Inflammatory macrophage treated with lipopolysaccharide for 4 hours (primary cell): ENCODE results near the gene PXMP2.
"Not testable (repeated sequence)": the region's sequence is repeated elsewhere in the genome, so short reads cannot be mapped to it uniquely, and the experiment has no call there.

Source experiments
- DNase-seq: peaks from one replicate; pipeline ENCODE4 v3.0.0-alpha.2; 2020

PXMP2 gene

DNA sequence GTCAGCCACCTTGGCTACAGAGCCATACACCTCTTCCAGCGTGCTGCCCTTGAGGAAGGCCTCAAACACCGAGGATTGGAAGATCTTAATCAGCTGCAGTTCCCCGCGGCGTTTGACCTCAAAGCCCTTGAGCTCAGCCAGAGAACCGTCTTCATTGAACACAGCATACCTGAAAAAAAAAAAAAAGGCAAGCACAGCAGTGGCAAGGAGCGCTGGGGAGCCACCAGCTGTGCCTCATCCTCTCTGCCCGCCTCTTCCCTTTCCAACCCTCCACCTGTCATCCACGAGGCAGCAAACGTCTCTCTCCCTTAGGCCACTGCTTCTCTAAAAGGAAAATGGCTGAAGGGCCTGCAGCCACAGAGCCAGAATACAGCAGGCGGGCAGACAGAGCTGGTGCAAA lies 26.4 kb upstream of the PXMP2 start:
- DNase-seq = no peak

DNA sequence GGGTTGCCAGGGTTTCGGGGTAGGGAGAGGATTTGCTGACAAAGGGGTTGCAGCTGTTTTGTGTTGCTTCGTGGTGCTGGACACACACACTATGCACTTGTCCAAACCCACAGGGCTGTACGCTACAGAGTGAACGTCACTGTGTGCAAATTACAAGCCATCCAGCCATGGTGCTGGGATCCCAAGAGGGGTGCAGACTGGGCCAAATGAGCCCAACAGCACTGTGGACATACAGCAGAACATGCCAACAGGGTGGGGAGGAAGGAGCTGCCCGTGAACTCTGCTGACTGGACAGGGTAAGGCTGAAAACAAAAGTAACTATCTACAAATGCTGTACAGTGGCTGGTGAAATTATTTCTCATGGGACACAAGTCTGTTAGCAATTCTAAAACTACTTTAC lies 25.4 kb upstream of the PXMP2 start:
- no peak for DNase-seq

DNA sequence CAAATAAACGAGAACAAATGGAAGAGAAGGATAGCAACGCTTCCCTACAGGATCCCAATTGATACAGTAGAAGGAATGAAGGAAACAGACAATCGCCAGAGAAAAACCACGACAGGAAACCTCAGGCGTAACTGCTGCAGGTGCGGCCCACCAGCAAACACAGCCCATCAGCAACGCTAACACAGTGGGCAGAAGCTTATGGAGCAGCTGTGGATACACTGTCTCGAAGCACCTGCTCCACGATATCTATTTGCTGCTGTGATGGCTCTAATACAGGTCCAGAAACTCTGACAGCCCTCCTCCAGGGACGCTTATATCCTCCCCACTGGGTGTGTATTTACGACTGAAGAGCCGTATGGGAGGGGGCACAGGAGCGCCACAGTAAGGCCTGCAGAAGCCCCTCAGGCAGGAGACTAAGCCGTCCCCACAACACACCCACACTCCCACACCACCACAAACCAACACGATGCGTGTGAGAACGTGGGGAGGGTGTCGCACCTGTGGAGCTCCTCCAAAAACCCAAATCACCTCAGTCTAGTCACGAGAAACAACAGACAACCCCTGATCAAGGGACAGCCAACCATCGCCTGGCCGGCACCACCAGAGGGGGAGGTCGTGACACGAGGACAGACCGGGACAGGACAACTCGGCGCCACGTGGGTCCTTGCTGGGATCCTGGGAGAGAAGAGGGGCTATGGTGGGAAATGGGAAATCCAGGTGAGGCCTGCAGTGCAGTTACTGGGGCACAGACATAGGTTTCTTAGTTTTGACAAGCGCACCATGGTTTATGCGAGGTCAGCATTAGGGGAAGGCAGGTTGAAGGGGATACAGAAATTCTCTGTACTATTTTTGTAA lies 24.3 kb upstream of the PXMP2 start:
- DNase-seq = no peak

DNA sequence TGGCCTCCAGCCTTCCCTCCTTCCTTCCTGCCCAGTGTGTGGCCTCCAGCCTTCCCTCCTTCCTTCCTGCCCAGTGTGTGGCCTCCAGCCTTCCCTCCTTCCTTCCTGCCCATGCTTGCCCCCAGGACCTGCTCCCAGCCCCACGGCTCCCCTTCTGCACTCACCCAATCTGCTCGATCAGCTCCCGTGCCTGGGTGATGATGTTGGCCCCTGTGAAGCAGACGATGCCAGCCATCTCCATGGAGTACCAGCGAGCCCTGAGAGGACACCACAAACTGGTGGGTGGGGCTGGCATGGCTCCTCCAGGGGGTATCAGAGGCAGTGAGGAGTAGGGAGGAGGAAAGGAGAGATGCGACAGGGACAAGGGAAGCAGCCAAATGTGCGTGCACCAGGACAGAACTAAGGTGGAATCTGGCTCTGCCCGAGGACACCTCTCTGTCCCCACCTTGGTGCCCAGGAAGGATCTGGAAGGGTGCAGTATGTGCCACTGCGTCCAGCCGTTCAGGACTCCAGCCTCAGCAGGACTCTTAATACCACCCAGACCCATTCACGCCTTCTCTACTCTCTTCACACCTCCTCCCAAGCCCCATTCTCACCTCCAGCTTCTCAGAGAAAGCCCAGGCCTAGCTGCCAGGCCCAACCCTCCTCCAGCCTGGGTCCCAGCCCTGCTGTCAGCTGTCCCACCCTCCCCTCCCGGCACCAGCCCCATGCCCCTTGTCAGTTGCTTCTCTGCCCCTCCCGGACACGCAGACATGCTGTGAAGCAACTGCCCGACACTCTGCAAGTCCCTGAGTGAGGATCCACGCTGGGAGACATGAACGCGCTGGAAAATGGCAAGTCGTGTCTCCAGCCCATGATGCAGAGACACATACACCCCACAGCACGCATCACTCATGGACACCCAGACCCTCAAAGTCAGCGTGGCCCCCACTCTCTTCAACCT lies 22.9 kb upstream of the PXMP2 start:
- DNase-seq = no peak

DNA sequence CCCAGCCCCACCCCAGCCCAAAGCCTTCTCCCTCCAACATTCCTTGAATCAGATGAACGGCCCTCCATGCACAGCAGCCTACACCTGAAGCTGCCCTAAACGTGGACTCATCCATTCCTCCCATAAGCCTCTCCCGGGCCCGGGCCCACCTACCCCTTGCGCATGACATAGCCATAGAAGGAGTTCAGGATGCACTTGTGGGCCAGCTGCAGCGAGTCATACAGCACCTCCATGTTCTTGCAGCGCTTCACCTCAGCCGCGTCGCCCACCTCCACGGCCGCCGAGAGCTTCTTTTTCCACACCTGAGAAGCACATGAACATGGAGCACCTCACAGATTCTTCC lies 22.3 kb upstream of the PXMP2 start:
- no peak for DNase-seq

DNA sequence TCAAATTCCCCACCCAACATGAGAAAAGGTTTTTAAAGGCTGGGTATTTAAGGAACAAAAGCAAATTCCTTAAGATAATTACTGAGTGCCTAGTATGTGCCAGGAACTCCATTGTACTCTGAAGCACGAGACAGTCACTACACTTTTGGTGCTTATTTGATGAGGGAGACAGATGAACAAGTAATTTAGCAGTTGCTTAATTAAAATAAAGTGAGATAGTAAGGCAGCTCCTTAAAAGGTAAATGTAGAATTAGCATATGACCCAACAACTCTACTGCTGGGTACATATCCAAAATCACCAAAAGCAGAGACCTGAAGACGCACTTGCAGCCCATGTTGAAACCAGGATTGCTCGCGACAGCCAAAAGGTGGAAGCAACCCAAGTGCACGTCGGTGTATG lies 21.6 kb upstream of the PXMP2 start:
- no peak for DNase-seq

DNA sequence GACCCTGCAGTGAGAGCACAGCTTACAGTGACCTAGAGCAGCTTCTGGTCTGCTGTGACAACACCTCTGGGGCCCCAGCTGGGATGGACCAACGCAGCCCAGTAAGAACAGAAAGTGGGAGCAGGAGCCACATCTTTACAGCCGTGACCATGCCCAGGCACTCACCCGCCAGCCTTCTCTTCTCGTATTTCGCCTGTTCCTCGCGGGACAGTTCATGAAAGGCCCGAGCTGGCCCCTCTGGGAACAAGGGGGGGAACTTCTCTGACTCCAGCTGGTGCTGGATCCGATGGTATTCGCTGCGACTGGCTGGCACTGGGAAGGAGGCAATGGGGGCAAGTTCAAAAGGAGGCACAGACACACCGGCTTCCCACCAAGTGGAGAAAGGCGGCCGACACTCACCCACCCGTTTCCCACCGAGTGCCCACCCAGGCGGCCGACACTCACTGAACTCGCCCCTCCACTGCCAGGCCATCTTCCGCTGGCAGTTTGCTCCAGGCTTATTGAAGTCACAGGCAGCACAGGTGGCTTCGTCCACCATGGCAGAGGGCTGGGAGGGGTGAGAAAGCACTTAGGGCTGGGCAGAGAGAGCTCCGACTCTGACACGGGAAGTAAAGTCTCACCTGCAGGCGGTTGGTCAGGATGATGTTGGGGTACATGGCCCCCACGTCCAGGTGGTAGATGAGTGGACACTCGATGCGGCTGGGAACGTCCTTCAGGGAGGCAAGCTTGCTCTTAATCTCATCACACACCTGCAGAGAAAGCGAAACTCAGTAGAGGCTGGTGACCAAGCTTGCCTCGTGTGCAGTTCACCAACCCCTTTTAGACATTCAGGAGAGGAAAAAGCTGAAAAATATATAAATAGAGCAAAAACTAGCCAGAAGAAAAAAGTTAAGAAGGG lies 18.9 kb upstream of the PXMP2 start:
- DNase-seq = no peak

DNA sequence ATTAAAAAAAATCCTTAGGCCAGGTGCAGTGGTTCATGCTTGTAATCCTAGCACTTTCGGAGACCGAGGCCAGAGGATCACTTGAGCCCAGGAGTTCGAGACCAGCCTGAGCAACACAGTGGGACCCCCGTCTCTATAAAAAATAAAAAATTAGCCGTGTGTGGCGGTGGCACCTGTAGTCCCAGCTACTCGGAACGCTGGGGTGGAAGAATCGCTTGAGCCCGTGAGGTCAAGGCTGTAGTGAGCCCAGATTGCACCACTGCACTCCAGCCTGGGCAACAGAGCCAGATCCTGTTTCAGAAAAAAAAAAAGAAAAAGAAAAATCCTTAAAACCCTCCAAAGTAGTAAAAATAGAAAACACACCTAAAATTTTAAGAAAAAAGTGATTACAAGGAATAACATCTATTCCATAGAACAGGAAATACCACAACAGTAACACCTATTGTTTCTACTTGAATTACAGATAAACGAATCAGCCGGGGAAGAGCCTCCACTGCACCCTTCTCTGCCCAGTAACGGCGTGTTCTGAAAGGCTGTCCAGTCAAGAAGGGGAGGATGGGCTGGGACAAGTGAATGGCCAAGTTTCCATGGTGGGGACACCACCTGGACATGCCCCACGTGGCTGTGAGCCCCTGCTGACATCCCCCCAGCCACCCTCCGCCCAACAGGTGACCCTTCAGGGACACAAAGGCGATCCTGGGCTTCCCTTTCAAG lies 18.1 kb upstream of the PXMP2 start:
- DNase-seq = no peak

DNA sequence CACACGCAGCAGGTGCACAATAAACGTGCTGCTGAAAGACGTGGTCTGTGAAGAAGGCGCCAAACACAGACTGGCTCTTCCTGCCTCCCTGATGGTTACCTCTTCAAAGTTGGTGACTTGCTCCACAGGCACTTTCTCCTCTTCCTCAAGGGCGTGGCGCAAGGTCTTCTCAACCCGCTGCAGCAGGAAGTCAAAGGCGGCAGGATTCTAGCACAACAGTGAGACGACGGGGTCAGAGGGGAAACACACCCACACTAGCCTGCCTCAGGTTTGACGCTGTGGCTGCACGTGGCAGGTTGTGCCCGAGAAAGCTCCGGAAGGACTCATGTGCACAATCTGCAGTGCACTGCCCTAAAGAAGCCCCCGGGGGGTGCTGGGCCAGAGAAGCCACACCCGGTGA lies 15.3 kb upstream of the PXMP2 start:
- DNase-seq = no peak

DNA sequence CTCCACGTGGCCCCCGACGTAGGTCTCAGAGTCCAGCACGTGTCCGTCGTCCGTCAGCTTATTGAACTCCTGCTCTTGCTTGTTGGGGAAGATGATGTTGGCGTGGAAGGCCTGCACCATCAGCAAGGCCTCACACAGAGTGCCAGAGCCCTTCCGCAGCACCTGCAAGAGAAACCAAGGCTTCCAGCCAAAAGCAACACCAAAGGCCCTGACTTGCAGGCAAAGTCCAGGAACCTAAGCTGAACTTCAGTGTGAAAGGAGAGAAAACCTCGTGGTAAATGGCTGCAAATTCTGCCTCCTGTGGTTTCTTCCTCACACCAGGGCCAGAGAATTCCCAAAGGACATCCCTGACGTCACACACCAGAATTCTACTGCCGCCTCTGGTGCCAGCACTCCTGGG lies 14.7 kb upstream of the PXMP2 start:
- no peak for DNase-seq

DNA sequence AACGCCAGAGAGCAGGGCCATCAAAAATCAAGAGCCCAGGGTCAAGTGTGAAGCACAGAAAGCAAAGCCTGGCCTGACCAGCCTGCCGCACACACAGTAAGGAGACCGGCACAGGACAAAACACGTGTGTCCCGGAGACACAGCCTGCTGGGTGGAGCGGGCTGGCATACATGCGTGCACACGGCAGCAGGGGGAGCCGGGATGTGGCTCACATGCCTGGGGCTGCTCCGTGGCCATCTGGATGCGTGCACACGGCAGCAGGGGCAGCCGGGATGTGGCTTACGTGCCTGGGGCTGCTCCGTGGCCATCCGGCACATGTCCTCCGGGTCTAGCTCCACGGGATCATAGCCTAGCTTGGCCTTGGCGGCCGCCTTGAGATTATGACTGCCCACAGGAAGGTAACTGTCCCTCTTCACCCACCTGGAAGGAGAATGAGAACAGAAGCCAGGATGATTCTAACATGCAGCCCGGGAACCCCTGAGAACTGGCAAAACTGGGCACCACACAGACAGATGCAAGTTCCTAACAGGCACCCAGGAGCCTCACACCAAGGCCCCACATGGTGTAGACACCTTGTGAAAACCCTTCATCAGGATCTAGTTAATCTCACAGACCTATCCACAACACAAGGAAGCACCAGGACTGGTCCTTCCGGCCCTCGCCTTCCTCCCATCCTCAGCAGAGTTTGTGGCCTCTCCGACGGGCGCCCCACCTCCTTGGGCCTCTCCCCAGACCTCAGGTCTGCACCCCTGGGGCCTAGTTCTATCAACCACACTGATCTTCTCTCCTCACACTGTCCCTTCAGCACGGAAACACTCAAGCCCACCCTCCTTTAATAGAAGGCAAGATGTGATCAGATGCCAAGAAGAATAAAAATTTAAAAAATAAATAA lies 13.9 kb upstream of the PXMP2 start:
- no peak for DNase-seq

DNA sequence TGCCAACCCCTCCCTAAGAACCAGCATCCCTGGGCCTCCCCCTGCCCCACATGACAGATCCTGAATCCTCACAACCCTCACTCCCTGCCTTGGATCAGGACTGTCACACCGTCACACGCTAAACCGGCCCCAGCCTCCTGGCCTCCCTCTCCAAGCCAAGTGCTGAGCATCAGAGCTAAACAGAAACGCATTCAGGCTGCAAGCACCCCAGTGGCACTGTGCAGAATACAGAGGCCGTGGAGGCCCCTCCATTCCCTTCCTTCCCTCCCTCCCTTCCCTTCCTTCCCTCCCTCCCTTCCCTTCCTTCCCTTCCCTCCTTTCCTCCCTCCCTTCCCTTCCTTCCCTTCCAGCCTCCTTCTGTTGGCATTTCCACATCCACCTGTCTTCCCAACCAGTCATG lies 12.8 kb upstream of the PXMP2 start:
- DNase-seq = no peak

DNA sequence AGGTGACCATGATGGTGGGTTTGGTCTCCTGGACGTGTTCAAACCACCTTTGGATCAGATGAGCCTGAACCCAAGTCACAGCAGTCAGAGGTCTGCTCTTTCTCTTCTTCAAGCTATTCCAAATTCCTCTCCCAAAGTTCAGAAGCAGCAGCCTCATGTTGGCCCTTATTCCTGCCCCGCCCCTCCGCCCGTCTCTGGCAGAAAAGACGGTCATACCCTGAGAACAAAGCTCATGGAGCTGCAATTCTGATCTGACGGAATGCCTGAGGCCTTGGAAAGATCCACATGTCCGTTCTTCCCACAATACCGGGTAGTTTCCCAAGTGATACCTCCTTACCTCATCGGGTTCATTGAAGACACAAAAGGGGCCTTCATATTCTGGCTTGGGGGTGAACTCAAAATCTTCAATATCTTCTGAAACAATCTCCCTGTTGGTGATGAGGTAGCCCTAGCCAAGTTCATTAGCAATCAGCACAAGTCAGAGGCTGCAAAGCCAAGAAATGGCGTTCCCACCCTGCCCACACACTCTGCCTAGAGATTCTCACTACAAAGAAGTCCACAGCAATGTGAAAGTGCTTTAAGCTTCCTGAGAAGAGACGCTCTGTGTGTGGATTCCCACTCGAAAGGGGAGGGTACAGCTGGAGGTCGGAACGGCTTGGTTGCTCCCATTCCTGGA lies 11.5 kb upstream of the PXMP2 start:
- DNase-seq = no peak

DNA sequence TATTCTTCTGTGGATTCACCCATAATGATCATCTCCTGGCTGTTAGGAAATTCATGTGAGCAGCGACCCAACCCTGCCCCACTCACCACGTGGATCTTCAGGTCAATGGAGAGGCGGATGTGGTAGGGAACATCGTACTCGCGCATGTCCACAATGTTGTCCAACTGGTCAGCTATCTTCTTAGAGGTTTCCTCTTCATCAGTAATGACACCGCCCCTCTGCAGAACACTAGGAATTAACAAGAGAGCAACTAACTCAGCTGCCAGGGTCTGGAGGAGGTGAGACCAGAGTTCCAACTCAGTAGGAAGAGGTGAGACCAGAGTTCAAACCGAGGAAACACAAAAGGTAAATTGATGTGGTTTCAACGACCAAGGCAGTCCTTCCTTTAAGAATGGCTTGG lies 9.9 kb upstream of the PXMP2 start:
- DNase-seq = no peak

DNA sequence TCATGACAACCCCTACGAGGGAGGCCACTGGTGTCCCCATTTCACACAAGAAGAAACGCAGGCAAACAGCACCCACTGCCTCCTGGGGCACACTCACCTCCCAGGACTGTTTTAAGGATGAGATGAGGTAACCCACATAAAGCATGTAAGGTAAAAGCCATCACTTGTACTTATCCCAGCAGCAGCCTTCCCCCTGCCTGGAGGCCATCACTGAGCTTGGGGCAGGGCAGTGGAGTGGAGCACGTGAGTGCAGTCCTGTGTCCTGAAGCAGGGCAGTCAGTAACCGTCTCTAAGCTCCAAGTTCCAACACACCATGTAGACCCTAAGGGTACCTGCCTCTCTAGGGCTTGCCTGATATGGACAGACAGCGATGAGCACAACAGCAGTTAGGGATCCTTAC lies 2.0 kb upstream of the PXMP2 start:
- DNase-seq = no peak

DNA sequence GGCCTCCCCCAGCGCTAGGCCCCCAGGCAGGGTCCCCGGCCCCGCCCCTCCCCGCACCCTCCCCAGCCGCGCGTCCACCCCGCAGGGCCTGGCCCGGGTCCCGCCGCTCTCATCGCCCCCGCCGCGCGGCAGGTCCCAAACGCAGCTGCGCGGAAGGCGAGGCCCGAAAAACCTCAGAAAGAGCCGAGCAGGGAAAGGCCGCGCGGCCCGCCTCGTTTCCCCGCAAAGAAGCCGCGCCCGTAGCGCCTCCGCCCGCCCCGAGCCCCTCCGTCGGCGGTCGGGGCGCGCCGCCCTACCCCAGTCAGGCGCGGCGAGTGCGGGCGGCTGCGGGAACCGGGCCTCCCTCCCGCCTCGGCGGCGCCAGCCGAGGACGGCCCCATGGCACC lies 569 bp upstream of the PXMP2 start:
- DNase-seq = no peak

DNA sequence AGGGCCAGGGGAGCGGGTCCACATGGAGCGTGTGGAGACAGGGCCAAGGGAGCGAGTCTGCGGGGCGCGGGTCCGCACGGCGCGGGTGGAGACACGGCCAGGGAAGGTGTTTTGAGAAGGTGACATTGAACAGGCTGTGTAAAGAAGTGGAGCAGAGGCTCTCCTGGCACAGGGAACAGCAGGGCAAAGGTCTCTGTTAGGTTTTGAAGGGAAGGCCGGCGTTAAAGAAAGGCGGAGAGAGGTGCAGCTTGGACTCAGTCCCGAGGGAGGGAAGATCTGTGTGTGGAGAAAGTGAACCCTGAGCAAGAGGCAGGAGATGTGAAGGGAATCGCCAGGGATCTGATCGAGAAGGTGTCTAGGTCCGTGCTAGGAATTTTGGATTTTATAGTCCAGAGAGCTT lies 1.8 kb downstream of the PXMP2 start:
- no peak for DNase-seq

DNA sequence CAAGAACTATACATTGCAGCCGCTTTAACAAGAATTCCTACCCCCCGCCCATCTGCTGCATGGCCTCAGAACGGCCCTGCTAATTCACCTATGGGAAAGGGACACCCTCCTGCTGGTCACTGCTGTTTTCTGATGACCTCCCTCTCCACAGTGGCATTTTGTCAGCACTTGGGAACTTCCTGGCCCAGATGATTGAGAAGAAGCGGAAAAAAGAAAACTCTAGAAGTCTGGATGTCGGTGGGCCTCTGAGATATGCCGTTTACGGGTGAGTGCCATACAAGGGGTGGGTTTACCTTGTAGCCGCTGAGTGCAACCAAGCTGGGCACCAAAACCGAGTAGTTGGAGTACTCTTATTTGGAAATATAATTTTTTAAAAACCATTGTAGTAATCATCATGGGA lies 2.7 kb downstream of the PXMP2 start:
- no peak for DNase-seq

DNA sequence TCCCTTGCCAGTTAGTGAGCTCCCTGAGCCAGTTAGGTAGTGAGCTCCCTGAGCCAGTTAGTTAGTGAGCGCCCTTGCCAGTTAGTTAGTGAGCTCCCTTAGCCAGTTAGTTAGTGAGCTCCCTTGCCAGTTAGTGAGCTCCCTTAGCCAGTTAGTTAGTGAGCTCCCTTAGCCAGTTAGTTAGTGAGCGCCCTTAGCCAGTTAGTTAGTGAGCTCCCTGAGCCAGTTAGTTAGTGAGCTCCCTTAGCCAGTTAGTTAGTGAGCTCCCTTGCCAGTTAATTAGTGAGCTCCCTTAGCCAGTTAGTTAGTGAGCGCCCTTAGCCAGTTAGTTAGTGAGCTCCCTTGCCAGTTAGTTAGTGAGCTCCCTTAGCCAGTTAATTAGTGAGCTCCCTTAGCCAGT lies 4.6 kb downstream of the PXMP2 start:
- not testable (repeated sequence) for DNase-seq

DNA sequence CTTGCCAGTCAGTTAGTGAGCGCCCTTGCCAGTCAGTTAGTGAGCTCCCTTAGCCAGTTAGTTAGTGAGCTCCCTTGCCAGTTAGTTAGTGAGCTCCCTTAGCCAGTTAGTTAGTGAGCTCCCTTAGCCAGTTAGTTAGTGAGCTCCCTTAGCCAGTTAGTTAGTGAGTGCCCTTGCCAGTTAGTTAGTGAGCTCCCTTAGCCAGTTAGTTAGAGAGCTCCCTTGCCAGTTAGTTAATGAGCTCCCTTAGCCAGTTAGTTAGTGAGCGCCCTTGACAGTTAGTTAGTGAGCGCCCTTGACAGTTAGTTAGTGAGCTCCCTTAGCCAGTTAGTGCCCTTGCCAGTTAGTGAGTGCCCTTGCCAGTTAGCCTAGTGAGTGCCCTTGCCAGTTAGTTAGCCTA lies 7.5 kb downstream of the PXMP2 start:
- DNase-seq = not testable (repeated sequence)

DNA sequence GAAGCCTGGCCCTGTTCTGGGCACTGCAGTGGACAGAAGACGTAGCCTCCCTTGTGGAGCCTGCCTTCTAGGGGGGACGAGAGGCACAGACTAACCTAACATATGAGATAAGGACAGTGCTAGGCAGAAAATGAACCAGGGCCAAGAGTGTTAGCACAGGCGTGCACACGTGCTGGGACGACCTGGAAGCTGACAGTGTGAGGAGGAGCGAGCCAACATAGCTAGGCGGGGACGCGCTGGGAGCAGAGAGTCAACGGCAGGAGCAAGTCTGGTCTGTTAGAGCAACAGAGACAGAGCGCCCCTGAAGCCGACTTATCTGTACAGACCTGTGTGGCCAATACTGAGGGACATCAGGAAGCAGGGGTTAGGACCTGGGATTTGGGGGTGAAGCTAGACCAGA lies 8.0 kb downstream of the PXMP2 start:
- no peak for DNase-seq
